A549 (cell line): Measurements from ENCODE around the gene IQSEC3. TPM values are rescaled to one million over a fixed set of nuclear protein-coding genes. Genes with fewer than 3 reads are reported as not detected.

Source experiments
- ATAC-seq, 2 experiments: fragments of 200-7000 bp in 1 of 2; fragments of >200 bp in 1 of 2; cut with Nextera tagmentation in 1 of 2; cut with Tn5 transposase in 1 of 2; 3 replicates each; pipeline versions ENCODE4 v1.8.0 to v1.9.1; 2018 to 2020; ENCODE audit warnings: mild to moderate bottlenecking in 1 of 2, moderate library complexity in 1 of 2
- CTCF ChIA-PET: fragments of 300-600 bp; sonication (Branson Sonifier 250); formaldehyde crosslinking; extraction: SDS; loops from one replicate; lab custom pipeline; 2021; ENCODE audit warnings: antibody characterized with exemption, inconsistent platforms; lab: Yijun Ruan, JAX
- POLR2A ChIA-PET: fragments of 350-600 bp; formaldehyde crosslinking; extraction: SDS; loops from one replicate; lab custom pipeline; 2021; ENCODE audit warnings: antibody characterized with exemption, inconsistent platforms; lab: Yijun Ruan, JAX
- DNase-seq, 2 experiments: peaks; one replicate each; pipeline versions ENCODE4 v3.0.0 to v3.0.0-alpha.2; 2011 to 2016; ENCODE audit warnings: low read depth in 1 of 2, low spot score in 1 of 2
- FAIRE-seq: peaks from 2 replicates; lab custom pipeline; 2011; peaks lifted over from hg19 to GRCh38; lab: Jason Lieb, UNC
- H3K27ac ChIP-seq, 2 experiments: fragments of >200 bp; sonication (Bioruptor Twin); formaldehyde crosslinking; 3 replicates each; pipeline ENCODE4 v1.5.1; 2016 to 2017
- H3K4me1 ChIP-seq: fragments of >200 bp; sonication (Bioruptor Twin); formaldehyde crosslinking; 3 replicates; pipeline ENCODE4 v1.6.1; 2016
- H3K4me2 ChIP-seq: fragments of >200 bp; sonication (Bioruptor Twin); formaldehyde crosslinking; 3 replicates; pipeline ENCODE4 v1.6.1; 2016
- H3K4me3 ChIP-seq: fragments of >200 bp; sonication (Bioruptor Twin); formaldehyde crosslinking; 3 replicates; pipeline ENCODE4 v1.5.1; 2016
- H3K9me3 ChIP-seq: fragments of >200 bp; sonication (Bioruptor Twin); formaldehyde crosslinking; 3 replicates; pipeline ENCODE4 v1.6.1; 2016
- CBX2 ChIP-seq: fragments of 200-600 bp; sonication (generic); IDR thresholded peaks from 2 replicates; pipeline ENCODE4 v1.6.1; 2016; ENCODE audit warnings: low read depth, mild to moderate bottlenecking, borderline replicate concordance
- CHD2 ChIP-seq: fragments of 150-350 bp; IDR thresholded peaks from 2 replicates; pipeline ENCODE4 v1.6.1; 2014; ENCODE audit warnings: low read length; ENCODE audit not compliant: partially characterized antibody
- EHF ChIP-seq: fragments of 250-450 bp; sonication (Bioruptor Pico); IDR thresholded peaks from 2 replicates; pipeline ENCODE4 v1.5.0; 2020; ENCODE audit warnings: mild to moderate bottlenecking
- ESRRA ChIP-seq: fragments of 150-350 bp; IDR thresholded peaks from 2 replicates; pipeline ENCODE4 v1.6.1; 2014; ENCODE audit warnings: mild to moderate bottlenecking, low read length, borderline replicate concordance
- FOSL2 ChIP-seq, 2 experiments: fragments of 450-650 bp in 1 of 2; fragments of >200 bp in 1 of 2; sonication (Bioruptor Twin) in 1 of 2; formaldehyde crosslinking; IDR thresholded peaks; 2 replicates each; pipeline versions ENCODE4 v1.5.0 to v1.6.1; 2016 to 2020; ENCODE audit warnings: mild to moderate bottlenecking in 1 of 2, moderate library complexity in 1 of 2
- FOXS1 ChIP-seq: fragments of 250-450 bp; sonication (Bioruptor Pico); IDR thresholded peaks from 2 replicates; pipeline ENCODE4 v1.5.0; 2020; ENCODE audit warnings: mild to moderate bottlenecking, moderate library complexity
- HOXA7 ChIP-seq: fragments of 250-450 bp; sonication (Bioruptor Pico); IDR thresholded peaks from 2 replicates; pipeline ENCODE4 v1.5.0; 2020; ENCODE audit warnings: mild to moderate bottlenecking, moderate library complexity
- HOXB13 ChIP-seq: fragments of 250-450 bp; sonication (Bioruptor Pico); IDR thresholded peaks from 2 replicates; pipeline ENCODE4 v1.5.0; 2020; ENCODE audit warnings: low read depth, mild to moderate bottlenecking, moderate library complexity
- JUN ChIP-seq, 2 experiments: fragments of >200 bp; sonication (Bioruptor Twin); formaldehyde crosslinking; IDR thresholded peaks; 2 replicates in 1 of 2; 3 replicates in 1 of 2; pipeline ENCODE4 v1.6.1; 2016 to 2017
- JUNB ChIP-seq: fragments of >200 bp; sonication (Bioruptor Twin); formaldehyde crosslinking; IDR thresholded peaks from 2 replicates; pipeline ENCODE4 v1.6.1; 2016
- KDM1A ChIP-seq: fragments of 200-600 bp; sonication (generic); IDR thresholded peaks from 2 replicates; pipeline ENCODE4 v1.6.1; 2016; ENCODE audit warnings: low read depth, mild to moderate bottlenecking
- MAFK ChIP-seq: fragments of 450-650 bp; IDR thresholded peaks from 2 replicates; pipeline ENCODE4 v1.6.1; 2014; ENCODE audit not compliant: partially characterized antibody
- MYC ChIP-seq: IDR thresholded peaks from 2 replicates; pipeline ENCODE4 v1.6.1; 2012; ENCODE audit warnings: mild to moderate bottlenecking, inconsistent platforms, low read length, improper control_type of control experiment, borderline replicate concordance
- NPAS2 ChIP-seq: fragments of 250-450 bp; sonication (Bioruptor Pico); IDR thresholded peaks from 2 replicates; pipeline ENCODE4 v1.8.0; 2022; ENCODE audit warnings: mild to moderate bottlenecking, moderate library complexity, borderline replicate concordance
- NR3C1 ChIP-seq: fragments of >200 bp; sonication (Bioruptor Twin); formaldehyde crosslinking; IDR thresholded peaks from 3 replicates; pipeline ENCODE4 v1.6.1; 2017
- PHF8 ChIP-seq: fragments of 200-600 bp; sonication (generic); IDR thresholded peaks from 2 replicates; pipeline ENCODE4 v1.6.1; 2016; ENCODE audit warnings: low read depth, mild to moderate bottlenecking, antibody characterized with exemption, moderate library complexity, borderline replicate concordance
- POLR2AphosphoS2 ChIP-seq: conservative IDR thresholded peaks from 2 replicates; pipeline ENCODE4 v1.6.1; 2012; ENCODE audit warnings: low read length, improper control_type of control experiment, inconsistent platforms
- RAD21 ChIP-seq, 2 experiments: fragments of >200 bp in 1 of 2; sonication (Bioruptor Twin) in 1 of 2; formaldehyde crosslinking in 1 of 2; IDR thresholded peaks in 1 of 2; conservative IDR thresholded peaks in 1 of 2; 2 replicates in 1 of 2; 3 replicates in 1 of 2; pipeline ENCODE4 v1.6.1; 2012 to 2018; ENCODE audit warnings: inconsistent platforms in 1 of 2
- SREBF2 ChIP-seq: fragments of 450-650 bp; IDR thresholded peaks from 2 replicates; pipeline ENCODE4 v1.6.1; 2014; ENCODE audit warnings: mild to moderate bottlenecking, moderate library complexity
- TFCP2L1 ChIP-seq: fragments of 250-450 bp; sonication (Bioruptor Pico); IDR thresholded peaks from 2 replicates; pipeline ENCODE4 v1.5.0; 2021; ENCODE audit warnings: mild to moderate bottlenecking
- TP53 ChIP-seq: fragments of 250-450 bp; sonication (Bioruptor Pico); IDR thresholded peaks from 2 replicates; pipeline ENCODE4 v1.5.0; 2021; ENCODE audit warnings: mild to moderate bottlenecking, moderate library complexity
- USF2 ChIP-seq: fragments of 450-650 bp; IDR thresholded peaks from 2 replicates; pipeline ENCODE4 v1.6.1; 2014; ENCODE audit warnings: antibody characterized with exemption
- WGBS: methylation state at CpG from one replicate; pipeline ENCODE4 v1.1.6; 2017; ENCODE audit errors: missing lambda C conversion rate; 5-methylcytosine and 5-hydroxymethylcytosine counted together
- polyA plus RNA-seq, 4 experiments: library from polyadenylated mRNA; depleted of rRNA in 3 of 4; stranded (reverse); fragments of >200 nt; fragmentation: RNase III in 1 of 4; extraction: RNeasy Plus Mini Kit Qiagen cat#74134 plus additional on column Dnase treatment in 1 of 4; gene quantifications; 2 replicates in 3 of 4; 3 replicates in 1 of 4; pipeline ENCODE4 v1.2.3, GENCODE V29; 2011 to 2017
- TF ChIP-seq, protein P1 (sequence below): fragments of 250-450 bp; sonication (Bioruptor Pico); IDR thresholded peaks from 2 replicates; pipeline ENCODE4 v1.5.0; 2020; ENCODE audit warnings: low read depth, mild to moderate bottlenecking, moderate library complexity
- TF ChIP-seq, protein P2 (sequence below): fragments of 250-450 bp; sonication (Bioruptor Pico); IDR thresholded peaks from 2 replicates; pipeline ENCODE4 v1.5.0; 2021; ENCODE audit warnings: mild to moderate bottlenecking, moderate library complexity, borderline replicate concordance
- TF ChIP-seq, protein P3 (sequence below): fragments of >200 bp; sonication (Bioruptor Twin); formaldehyde crosslinking; IDR thresholded peaks from 3 replicates; pipeline ENCODE4 v1.5.1; 2016
- TF ChIP-seq, protein P4 (sequence below): IDR thresholded peaks from 2 replicates; pipeline ENCODE4 v1.6.1; 2012; ENCODE audit warnings: low read depth, borderline replicate concordance
- TF ChIP-seq, protein P5 (sequence below): IDR thresholded peaks from 2 replicates; pipeline ENCODE4 v1.6.1; 2012

Gene IQSEC3
- polyA plus RNA-seq, 2 of the 4 experiments (the other 2 are of a cell fraction), result not detected

GRCh38 chr12:160858-161257 is 94.3 kb downstream of the IQSEC3 start:
- Histone ChIP-seq H3K4me1 (no peaks in the 10 kb centered on the region), H3K9me3 (no peaks in the 10 kb centered on the region), H3K27ac (no peak overlapping the region), H3K4me3 (no peak overlapping the region), H3K4me2 (no peak overlapping the region)
- FAIRE-seq (no peak), DNase-seq (no peak), ATAC-seq (no peak)
- 44% methylated on average over 9 of the region's 9 CpGs for WGBS
- ChIA-PET CTCF (interaction anchor here (2.0 kb wide), 1 partner anchor 8 kb away, joined by 8 read pairs; no protein-coding TSS in a partner anchor), POLR2A (no interaction called here)
- TF ChIP-seq MYC, result no peak
- no peak for TF ChIP-seq KDM1A
- TF ChIP-seq ESRRA, result no peak
- TF ChIP-seq FOSL2 (IDR thresholded peaks at IDR 0.05), result no peak
- no peak for TF ChIP-seq FOSL2 (CRISPR knock-in tag; IDR thresholded peaks at IDR 0.05)
- TF ChIP-seq NPAS2 (CRISPR knock-in tag), result no peak
- no peak for TF ChIP-seq HOXB13 (CRISPR knock-in tag)
- TF ChIP-seq MAFK, result no peak
- TF ChIP-seq FOXS1 (CRISPR knock-in tag), result no peak
- TF ChIP-seq HOXA7 (CRISPR knock-in tag), result no peak
- TF ChIP-seq CHD2, result no peak
- TF ChIP-seq, protein P1, sequence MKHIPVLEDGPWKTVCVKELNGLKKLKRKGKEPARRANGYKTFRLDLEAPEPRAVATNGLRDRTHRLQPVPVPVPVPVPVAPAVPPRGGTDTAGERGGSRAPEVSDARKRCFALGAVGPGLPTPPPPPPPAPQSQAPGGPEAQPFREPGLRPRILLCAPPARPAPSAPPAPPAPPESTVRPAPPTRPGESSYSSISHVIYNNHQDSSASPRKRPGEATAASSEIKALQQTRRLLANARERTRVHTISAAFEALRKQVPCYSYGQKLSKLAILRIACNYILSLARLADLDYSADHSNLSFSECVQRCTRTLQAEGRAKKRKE (CRISPR knock-in tag), result no peak
- TF ChIP-seq USF2, result no peak
- TF ChIP-seq PHF8, result no peak
- TF ChIP-seq NR3C1, result no peak
- TF ChIP-seq, protein P2, sequence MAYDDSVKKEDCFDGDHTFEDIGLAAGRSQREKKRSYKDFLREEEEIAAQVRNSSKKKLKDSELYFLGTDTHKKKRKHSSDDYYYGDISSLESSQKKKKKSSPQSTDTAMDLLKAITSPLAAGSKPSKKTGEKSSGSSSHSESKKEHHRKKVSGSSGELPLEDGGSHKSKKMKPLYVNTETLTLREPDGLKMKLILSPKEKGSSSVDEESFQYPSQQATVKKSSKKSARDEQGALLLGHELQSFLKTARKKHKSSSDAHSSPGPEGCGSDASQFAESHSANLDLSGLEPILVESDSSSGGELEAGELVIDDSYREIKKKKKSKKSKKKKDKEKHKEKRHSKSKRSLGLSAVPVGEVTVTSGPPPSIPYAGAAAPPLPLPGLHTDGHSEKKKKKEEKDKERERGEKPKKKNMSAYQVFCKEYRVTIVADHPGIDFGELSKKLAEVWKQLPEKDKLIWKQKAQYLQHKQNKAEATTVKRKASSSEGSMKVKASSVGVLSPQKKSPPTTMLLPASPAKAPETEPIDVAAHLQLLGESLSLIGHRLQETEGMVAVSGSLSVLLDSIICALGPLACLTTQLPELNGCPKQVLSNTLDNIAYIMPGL (CRISPR knock-in tag), result no peak
- TF ChIP-seq CBX2, result no peak
- TF ChIP-seq TP53 (CRISPR knock-in tag), result no peak
- no peak for TF ChIP-seq POLR2AphosphoS2
- no peak for TF ChIP-seq JUN (IDR thresholded peaks at IDR 0.05)
- no peak for TF ChIP-seq RAD21 (conservative IDR thresholded peaks at IDR 0.05 in 1 of 2, IDR thresholded peaks at IDR 0.05 in 1 of 2)

GRCh38 chr12:161823-162222 is 95.3 kb downstream of the IQSEC3 start:
- CTCF ChIA-PET, result interaction anchor here (2.0 kb wide), 1 partner anchor 9 kb away, joined by 8 read pairs; no protein-coding TSS in a partner anchor
- Histone ChIP-seq H3K4me2 (no peak overlapping the region), H3K27ac (no peak overlapping the region), H3K9me3 (no peaks in the 10 kb centered on the region), H3K4me3 (no peak overlapping the region), H3K4me1 (no peaks in the 10 kb centered on the region)
- POLR2A ChIA-PET, result no interaction called here
- TF ChIP-seq, protein P3, sequence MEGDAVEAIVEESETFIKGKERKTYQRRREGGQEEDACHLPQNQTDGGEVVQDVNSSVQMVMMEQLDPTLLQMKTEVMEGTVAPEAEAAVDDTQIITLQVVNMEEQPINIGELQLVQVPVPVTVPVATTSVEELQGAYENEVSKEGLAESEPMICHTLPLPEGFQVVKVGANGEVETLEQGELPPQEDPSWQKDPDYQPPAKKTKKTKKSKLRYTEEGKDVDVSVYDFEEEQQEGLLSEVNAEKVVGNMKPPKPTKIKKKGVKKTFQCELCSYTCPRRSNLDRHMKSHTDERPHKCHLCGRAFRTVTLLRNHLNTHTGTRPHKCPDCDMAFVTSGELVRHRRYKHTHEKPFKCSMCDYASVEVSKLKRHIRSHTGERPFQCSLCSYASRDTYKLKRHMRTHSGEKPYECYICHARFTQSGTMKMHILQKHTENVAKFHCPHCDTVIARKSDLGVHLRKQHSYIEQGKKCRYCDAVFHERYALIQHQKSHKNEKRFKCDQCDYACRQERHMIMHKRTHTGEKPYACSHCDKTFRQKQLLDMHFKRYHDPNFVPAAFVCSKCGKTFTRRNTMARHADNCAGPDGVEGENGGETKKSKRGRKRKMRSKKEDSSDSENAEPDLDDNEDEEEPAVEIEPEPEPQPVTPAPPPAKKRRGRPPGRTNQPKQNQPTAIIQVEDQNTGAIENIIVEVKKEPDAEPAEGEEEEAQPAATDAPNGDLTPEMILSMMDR, result no peak
- TF ChIP-seq, protein P1 (CRISPR knock-in tag), result no peak
- TF ChIP-seq JUNB, result no peak
- TF ChIP-seq, protein P4, sequence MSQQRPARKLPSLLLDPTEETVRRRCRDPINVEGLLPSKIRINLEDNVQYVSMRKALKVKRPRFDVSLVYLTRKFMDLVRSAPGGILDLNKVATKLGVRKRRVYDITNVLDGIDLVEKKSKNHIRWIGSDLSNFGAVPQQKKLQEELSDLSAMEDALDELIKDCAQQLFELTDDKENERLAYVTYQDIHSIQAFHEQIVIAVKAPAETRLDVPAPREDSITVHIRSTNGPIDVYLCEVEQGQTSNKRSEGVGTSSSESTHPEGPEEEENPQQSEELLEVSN, result no peak
- no peak for TF ChIP-seq EHF (CRISPR knock-in tag)
- no peak for TF ChIP-seq SREBF2
- TF ChIP-seq NPAS2 (CRISPR knock-in tag), result no peak
- no peak for TF ChIP-seq TFCP2L1 (CRISPR knock-in tag)
- TF ChIP-seq HOXA7 (CRISPR knock-in tag), result no peak
- TF ChIP-seq, protein P5, sequence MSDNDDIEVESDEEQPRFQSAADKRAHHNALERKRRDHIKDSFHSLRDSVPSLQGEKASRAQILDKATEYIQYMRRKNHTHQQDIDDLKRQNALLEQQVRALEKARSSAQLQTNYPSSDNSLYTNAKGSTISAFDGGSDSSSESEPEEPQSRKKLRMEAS, result no peak
- WGBS, result 83% methylated on average over 6 of the region's 8 CpGs
- no peak for FAIRE-seq
- ATAC-seq, result no peak
- no peak for DNase-seq
